Naive thymus-derived CD4-positive, alpha-beta T cell (primary cell): ENCODE measurements around the gene LPIN3. TPM values are rescaled to one million over a fixed set of nuclear protein-coding genes. Genes with fewer than 3 reads are reported as not detected.
A peak's percentile ranks its signal among the peaks of the same experiment; 100 is the strongest.

Experiments
- ATAC-seq: fragments of 150-1000 bp; cut with Tn5 transposase; 2 replicates; pipeline ENCODE4 v1.10.0; 2021; ENCODE audit warnings: mild to moderate bottlenecking, moderate library complexity
- CTCF ChIA-PET: fragments of 350-600 bp; sonication (Branson Sonifier 250); formaldehyde crosslinking; loops from one replicate; lab custom pipeline; 2021; ENCODE audit warnings: antibody characterized with exemption; lab: Charles Lee
- POLR2A ChIA-PET: fragments of 350-600 bp; sonication (Branson Sonifier 250); formaldehyde crosslinking; loops from one replicate; lab custom pipeline; 2021; ENCODE audit warnings: antibody characterized with exemption, inconsistent platforms; lab: Charles Lee
- DNase-seq, 9 donors: peaks; one replicate each; pipeline versions ENCODE4 v3.0.0 to v3.0.0-alpha.2; 2020 to 2022; ENCODE audit warnings: mixed read lengths in 1 of 9
- H3K27ac ChIP-seq: one replicate; pipeline ENCODE4 v1.7.0; 2013; ENCODE audit warnings: mild to moderate bottlenecking, low read depth, low read length, moderate library complexity
- H3K27me3 ChIP-seq, 2 donors: one replicate each; pipeline ENCODE4 v1.7.0; 2013; ENCODE audit warnings: low read length in 2 of 2, mild to moderate bottlenecking in 2 of 2, moderate library complexity in 2 of 2; ENCODE audit not compliant: control insufficient read depth in 2 of 2, insufficient read depth in 2 of 2
- H3K36me3 ChIP-seq, 3 experiments: 1 replicate in 2 of 3; 2 replicates in 1 of 3; pipeline ENCODE4 v1.7.0; 2013; ENCODE audit warnings: low read length in 3 of 3, mild to moderate bottlenecking in 3 of 3, moderate library complexity in 1 of 3; ENCODE audit not compliant: insufficient read depth in 3 of 3, control insufficient read depth in 2 of 3
- H3K4me1 ChIP-seq, 2 donors: one replicate each; pipeline ENCODE4 v1.7.0; 2013; ENCODE audit warnings: low read length in 2 of 2, mild to moderate bottlenecking in 2 of 2, moderate library complexity in 1 of 2; ENCODE audit not compliant: control insufficient read depth in 2 of 2, insufficient read depth in 2 of 2
- H3K4me3 ChIP-seq: 2 replicates; pipeline ENCODE4 v1.7.0; 2013; ENCODE audit warnings: mild to moderate bottlenecking, low read length
- H3K9me3 ChIP-seq, 3 experiments: 1 replicate in 2 of 3; 2 replicates in 1 of 3; pipeline ENCODE4 v1.7.0; 2013; ENCODE audit warnings: low read length in 3 of 3; ENCODE audit not compliant: control insufficient read depth in 2 of 3
- H3K27ac Mint-ChIP-seq, 9 donors: one replicate each; pipeline ENCODE4 v1.8.0; 2020 to 2022; ENCODE audit warnings: mixed read lengths in 9 of 9, mild to moderate bottlenecking in 8 of 9, moderate library complexity in 5 of 9, inconsistent platforms in 2 of 9
- H3K27me3 Mint-ChIP-seq, 5 donors: one replicate each; pipeline ENCODE4 v1.8.0; 2021 to 2022; ENCODE audit warnings: mixed read lengths in 5 of 5, mild to moderate bottlenecking in 1 of 5
- H3K36me3 Mint-ChIP-seq, 5 donors: one replicate each; pipeline ENCODE4 v1.8.0; 2020 to 2022; ENCODE audit warnings: mixed read lengths in 5 of 5, mild to moderate bottlenecking in 3 of 5, inconsistent platforms in 1 of 5
- H3K4me1 Mint-ChIP-seq, 7 donors: one replicate each; pipeline ENCODE4 v1.8.0; 2020 to 2022; ENCODE audit warnings: mixed read lengths in 7 of 7, mild to moderate bottlenecking in 3 of 7, inconsistent platforms in 1 of 7
- H3K4me3 Mint-ChIP-seq, 10 donors: one replicate each; pipeline ENCODE4 v1.8.0; 2020 to 2022; ENCODE audit warnings: mild to moderate bottlenecking in 10 of 10, mixed read lengths in 10 of 10, moderate library complexity in 6 of 10, inconsistent platforms in 2 of 10
- H3K9me3 Mint-ChIP-seq, 11 donors: one replicate each; pipeline ENCODE4 v1.8.0; 2020 to 2022; ENCODE audit warnings: mixed read lengths in 11 of 11, mild to moderate bottlenecking in 4 of 11, inconsistent platforms in 1 of 11, moderate library complexity in 1 of 11
- intact Hi-C, 2 donors: fragments of 100-400 bp; cut with micrococcal nuclease; formaldehyde crosslinking; loops; one replicate each; pipeline ENCODE4 v1.15.1; 2023
- polyA plus RNA-seq, 2 donors: library from polyadenylated mRNA; unstranded; fragments of 300-500 nt; fragmentation: Illumina TruSeq; gene quantifications; one replicate each; pipeline ENCODE4 v1.2.3, GENCODE V29; 2021
- total RNA-seq, 6 experiments: library from RNA in 5 of 6; stranded (reverse) in 5 of 6; gene quantifications; 1 replicate in 5 of 6; 2 replicates in 1 of 6; pipeline ENCODE4 v1.2.3 and lab custom pipeline; 2021 to 2026

LPIN3 gene
- total and polyA plus RNA-seq, 7 experiments from 2014 or later: 0.10 to 3.0 (median 0.64) TPM; not detected in 1

GRCh38 chr20:41394931-41395666 lies 54.5 kb downstream of the LPIN3 start:
- H3K36me3 Mint-ChIP-seq: no peaks in the 10 kb centered on the region
- H3K9me3 ChIP-seq: no peaks in the 10 kb centered on the region
- H3K27me3 Mint-ChIP-seq: peaks cover 0 to 3% (median 0%) of the 10 kb centered on the region in 5 donors
- H3K4me3 ChIP-seq: no peak overlapping the region
- no peak for ATAC-seq
- ChIA-PET POLR2A (no interaction called here), CTCF (no interaction called here)
- intact Hi-C loops: no loop called here
- H3K9me3 Mint-ChIP-seq: no peaks in the 10 kb centered on the region
- DNase-seq: no peak
- H3K4me1 Mint-ChIP-seq: peaks cover 0 to 5% (median 0%) of the 10 kb centered on the region in 7 donors
- H3K4me1 ChIP-seq: no peaks in the 10 kb centered on the region
- H3K27ac ChIP-seq: no peak overlapping the region
- no peak overlapping the region for H3K4me3 Mint-ChIP-seq
- H3K36me3 ChIP-seq: no peaks in the 10 kb centered on the region
- H3K27ac Mint-ChIP-seq: peak overlapping the region in 1 of 9 donors; percentile 23
- H3K27me3 ChIP-seq: no peaks in the 10 kb centered on the region

GRCh38 chr20:41395667-41396664 lies 55.3 kb downstream of the LPIN3 start:
- no peaks in the 10 kb centered on the region for H3K9me3 ChIP-seq
- H3K4me3 ChIP-seq: no peak overlapping the region
- no peaks in the 10 kb centered on the region for H3K9me3 Mint-ChIP-seq
- CTCF ChIA-PET: no interaction called here
- intact Hi-C loops: no loop called here
- no peak overlapping the region for H3K27ac ChIP-seq
- POLR2A ChIA-PET: no interaction called here
- H3K4me1 ChIP-seq: no peaks in the 10 kb centered on the region
- H3K4me3 Mint-ChIP-seq: no peak overlapping the region
- H3K4me1 Mint-ChIP-seq: peaks cover 0 to 5% (median 0%) of the 10 kb centered on the region in 7 donors
- ATAC-seq (no peak), DNase-seq (no peak)
- H3K36me3 Mint-ChIP-seq: no peaks in the 10 kb centered on the region
- H3K27me3 Mint-ChIP-seq: no peaks in the 10 kb centered on the region
- no peaks in the 10 kb centered on the region for H3K36me3 ChIP-seq
- H3K27me3 ChIP-seq: no peaks in the 10 kb centered on the region
- peak overlapping the region in 1 of 9 donors; percentile 59 for H3K27ac Mint-ChIP-seq

- Mint-ChIP-seq H3K4me1 (peaks cover 0 to 7% (median 0%) of the 10 kb centered on the region in 7 donors), H3K36me3 (peaks cover 0 to 8% (median 3%) of the 10 kb centered on the region in 5 donors), H3K27me3 (no peaks in the 10 kb centered on the region), H3K9me3 (no peaks in the 10 kb centered on the region), H3K4me3 (no peak overlapping the region), H3K27ac (peak overlapping the region in 3 of 9 donors; percentile 32 to 47 (median 43))
- no peaks in the 10 kb centered on the region for H3K27me3 ChIP-seq
- ChIA-PET POLR2A (no interaction called here), CTCF (no interaction called here)
- no peaks in the 10 kb centered on the region for H3K4me1 ChIP-seq
- H3K36me3 ChIP-seq: no peaks in the 10 kb centered on the region
- ATAC-seq: no peak
- intact Hi-C loops: no loop called here
- no peak overlapping the region for H3K4me3 ChIP-seq
- H3K9me3 ChIP-seq: no peaks in the 10 kb centered on the region
- DNase-seq: no peak
- no peak overlapping the region for H3K27ac ChIP-seq
These were observed 57.8 kb downstream of the LPIN3 start for GRCh38 chr20:41398408-41398807.

GRCh38 chr20:41403604-41404003 lies 63.0 kb downstream of the LPIN3 start:
- no peaks in the 10 kb centered on the region for H3K9me3 ChIP-seq
- peaks cover 0 to 44% (median 12%) of the 10 kb centered on the region in 3 experiments for H3K36me3 ChIP-seq
- H3K27me3 ChIP-seq: no peaks in the 10 kb centered on the region
- Mint-ChIP-seq H3K36me3 (peaks cover 10 to 36% (median 12%) of the 10 kb centered on the region in 5 donors), H3K9me3 (no peaks in the 10 kb centered on the region), H3K4me3 (no peak overlapping the region), H3K27ac (peak overlapping the region in 5 of 9 donors; percentile 2 to 78 (median 40)), H3K27me3 (no peaks in the 10 kb centered on the region), H3K4me1 (peaks cover 3 to 22% (median 11%) of the 10 kb centered on the region in 7 donors)
- ChIA-PET CTCF (no interaction called here), POLR2A (no interaction called here)
- H3K27ac ChIP-seq: no peak overlapping the region
- intact Hi-C loops: loop anchor here in 1 of 2 donors (10.0 kb wide), 1 partner anchor 169 kb away; no protein-coding TSS in a partner anchor
- peaks cover 0 to 4% of the 10 kb centered on the region in 2 donors for H3K4me1 ChIP-seq
- H3K4me3 ChIP-seq: no peak overlapping the region
- no peak for DNase-seq
- no peak for ATAC-seq

- POLR2A ChIA-PET: no interaction called here
- H3K9me3 ChIP-seq: no peaks in the 10 kb centered on the region
- peaks cover 3 to 7% of the 10 kb centered on the region in 2 donors for H3K4me1 ChIP-seq
These were observed 64.8 kb downstream of the LPIN3 start for GRCh38 chr20:41405436-41405835.

GRCh38 chr20:41406353-41406752 lies 65.7 kb downstream of the LPIN3 start:
- Histone ChIP-seq H3K4me3 (no peak overlapping the region), H3K9me3 (no peaks in the 10 kb centered on the region), H3K27ac (no peak overlapping the region), H3K27me3 (no peaks in the 10 kb centered on the region), H3K36me3 (peaks cover 5 to 69% (median 14%) of the 10 kb centered on the region in 3 experiments), H3K4me1 (peaks cover 3 to 7% of the 10 kb centered on the region in 2 donors)
- Mint-ChIP-seq H3K9me3 (no peaks in the 10 kb centered on the region), H3K4me1 (peaks cover 20 to 34% (median 23%) of the 10 kb centered on the region in 7 donors), H3K36me3 (peaks cover 10 to 59% (median 20%) of the 10 kb centered on the region in 5 donors), H3K27me3 (no peaks in the 10 kb centered on the region), H3K27ac (peak overlapping the region in 1 of 9 donors; percentile 8), H3K4me3 (no peak overlapping the region)
- CTCF ChIA-PET: no interaction called here
- DNase-seq (no peak), ATAC-seq (no peak)
- intact Hi-C loops: loop anchor here in 1 of 2 donors (10.0 kb wide), 1 partner anchor 172 kb away; no protein-coding TSS in a partner anchor
- POLR2A ChIA-PET: no interaction called here

More at GRCh38 chr20:41405436-41405835, 64.8 kb downstream of the LPIN3 start:
- Mint-ChIP-seq H3K4me1 (peaks cover 18 to 32% (median 22%) of the 10 kb centered on the region in 7 donors), H3K36me3 (peaks cover 10 to 52% (median 15%) of the 10 kb centered on the region in 5 donors), H3K27ac (no peak overlapping the region), H3K4me3 (no peak overlapping the region), H3K9me3 (no peaks in the 10 kb centered on the region), H3K27me3 (no peaks in the 10 kb centered on the region)
- Histone ChIP-seq H3K36me3 (peaks cover under 1 to 61% (median 12%) of the 10 kb centered on the region in 3 experiments), H3K27ac (no peak overlapping the region), H3K4me3 (no peak overlapping the region), H3K27me3 (no peaks in the 10 kb centered on the region)
- ATAC-seq: no peak
- no peak for DNase-seq
- CTCF ChIA-PET: no interaction called here
- intact Hi-C loops: loop anchor here in 1 of 2 donors (10.0 kb wide), 1 partner anchor 171 kb away; no protein-coding TSS in a partner anchor
